Measurements from ENCODE around the gene SLC5A2. TPM values are rescaled to one million over a fixed set of nuclear protein-coding genes. Genes with fewer than 3 reads are reported as not detected.

The SLC5A2 gene
- total RNA-seq, 1 experiment from 2014 or later: 0.11 TPM

DNA sequence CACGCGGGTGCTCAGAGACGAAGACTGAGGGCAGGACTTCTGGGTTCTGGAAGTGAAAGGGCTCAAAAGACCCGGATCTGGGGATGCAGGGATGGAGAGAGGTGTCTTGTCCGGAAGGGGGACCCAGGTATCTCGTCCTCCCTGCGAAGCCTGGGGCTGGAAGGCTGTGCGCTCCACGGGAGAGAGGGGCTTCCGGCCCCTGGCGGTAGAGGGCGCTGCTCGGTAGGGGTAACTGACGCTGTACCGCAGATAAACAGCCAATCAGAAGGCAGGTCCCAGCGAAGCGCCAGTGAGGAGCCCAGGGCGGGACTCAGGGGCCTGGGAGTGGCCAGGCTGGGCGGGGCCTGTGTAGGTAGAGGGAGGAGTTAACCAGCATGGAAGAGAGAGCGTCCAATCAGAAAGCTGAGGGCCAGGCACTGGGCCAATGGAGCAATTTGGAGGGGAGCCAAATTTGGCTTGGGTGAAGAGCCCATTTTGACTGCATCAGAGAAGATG, 10.2 kb upstream of the SLC5A2 start:
- Histone ChIP-seq H3K4me3 (ENCODE audit: low read length) (peak overlapping the region; percentile 73), H3K4me2 (ENCODE audit: low read length) (peak overlapping the region; percentile 85), H3K36me3 (ENCODE audit: low read depth, low read length) (no peaks in the 10 kb centered on the region), H3K9me2 (replicated peaks; ENCODE audit: low read length) (no peaks in the 10 kb centered on the region), H3K79me2 (ENCODE audit: low read length) (no peaks in the 10 kb centered on the region), H4K20me1 (ENCODE audit: low read length) (no peaks in the 10 kb centered on the region), H3K27ac (ENCODE audit: low read length) (no peak overlapping the region), H3K9ac (ENCODE audit: low read length) (peak overlapping the region; percentile 65), H3K4me1 (ENCODE audit: insufficient read depth, low read length) (no peaks in the 10 kb centered on the region; the same call in 1 of the 2 replicates), H3K9me3 (ENCODE audit: low read length) (no peaks in the 10 kb centered on the region), H3K27me3 (ENCODE audit: low read length) (no peaks in the 10 kb centered on the region), H3F3A (ENCODE audit: low read length, unreplicated experiment) (no peaks in the 10 kb centered on the region), H2AFZ (ENCODE audit: low read length) (peak overlapping the region; percentile 91)
- BruUV-seq (replicated peaks): no TSS peak
- ATAC-seq: peak; percentile 81
- intact Hi-C loops (cut with micrococcal nuclease): no loop called here
- ChIA-PET CTCF (no interaction called here), POLR2A (ENCODE audit: unreplicated experiment) (no interaction called here)
- TF ChIP-seq, protein P1, sequence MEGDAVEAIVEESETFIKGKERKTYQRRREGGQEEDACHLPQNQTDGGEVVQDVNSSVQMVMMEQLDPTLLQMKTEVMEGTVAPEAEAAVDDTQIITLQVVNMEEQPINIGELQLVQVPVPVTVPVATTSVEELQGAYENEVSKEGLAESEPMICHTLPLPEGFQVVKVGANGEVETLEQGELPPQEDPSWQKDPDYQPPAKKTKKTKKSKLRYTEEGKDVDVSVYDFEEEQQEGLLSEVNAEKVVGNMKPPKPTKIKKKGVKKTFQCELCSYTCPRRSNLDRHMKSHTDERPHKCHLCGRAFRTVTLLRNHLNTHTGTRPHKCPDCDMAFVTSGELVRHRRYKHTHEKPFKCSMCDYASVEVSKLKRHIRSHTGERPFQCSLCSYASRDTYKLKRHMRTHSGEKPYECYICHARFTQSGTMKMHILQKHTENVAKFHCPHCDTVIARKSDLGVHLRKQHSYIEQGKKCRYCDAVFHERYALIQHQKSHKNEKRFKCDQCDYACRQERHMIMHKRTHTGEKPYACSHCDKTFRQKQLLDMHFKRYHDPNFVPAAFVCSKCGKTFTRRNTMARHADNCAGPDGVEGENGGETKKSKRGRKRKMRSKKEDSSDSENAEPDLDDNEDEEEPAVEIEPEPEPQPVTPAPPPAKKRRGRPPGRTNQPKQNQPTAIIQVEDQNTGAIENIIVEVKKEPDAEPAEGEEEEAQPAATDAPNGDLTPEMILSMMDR (conservative IDR thresholded peaks at IDR 0.05; ENCODE audit: low read depth, low read length): peak; percentile 74
- TF ChIP-seq EZH2 (IDR thresholded peaks at IDR 0.05; ENCODE audit: low read length, unreplicated experiment) (no peak), EZH2phosphoT487 (IDR thresholded peaks at IDR 0.05; ENCODE audit: borderline replicate concordance, low read length) (no peak)
- peak; percentile 69 for DNase-seq

DNA sequence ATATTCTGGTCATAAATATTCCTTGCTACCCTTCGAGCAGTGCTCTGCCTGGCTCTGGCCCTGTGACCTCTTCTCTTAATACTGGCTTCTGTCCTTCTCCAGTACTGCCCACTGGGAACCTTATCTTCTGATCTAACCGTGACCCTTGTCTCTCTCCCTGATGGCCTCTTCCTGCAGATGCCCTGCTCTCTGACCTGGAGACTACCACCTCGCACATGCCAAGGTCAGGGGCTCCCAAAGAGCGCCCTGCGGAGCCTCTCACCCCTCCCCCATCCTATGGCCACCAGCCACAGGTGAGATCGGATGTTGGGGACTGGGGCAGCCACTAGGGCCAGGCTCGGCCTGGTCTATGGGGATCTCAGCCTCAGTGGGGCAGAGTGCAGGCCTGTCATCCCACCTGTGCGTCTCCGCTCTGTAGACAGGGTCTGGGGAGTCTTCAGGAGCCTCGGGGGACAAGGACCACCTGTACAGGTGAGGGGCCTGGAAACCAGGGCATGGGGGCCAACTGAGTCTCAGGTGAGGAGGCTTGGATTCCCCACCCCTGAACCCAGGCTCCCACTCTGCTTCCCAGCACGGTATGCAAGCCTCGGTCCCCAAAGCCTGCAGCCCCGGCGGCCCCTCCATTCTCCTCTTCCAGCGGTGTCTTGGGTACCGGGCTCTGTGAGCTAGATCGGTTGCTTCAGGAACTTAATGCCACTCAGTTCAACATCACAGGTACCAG, 9.5 kb upstream of the SLC5A2 start:
- no peaks in the 10 kb centered on the region for H3K36me3 ChIP-seq (ENCODE audit: low read depth, low read length)
- no peak overlapping the region for H3K4me2 ChIP-seq (ENCODE audit: low read length)
- no peaks in the 10 kb centered on the region; the same call in 1 of the 2 replicates for H3K4me1 ChIP-seq (ENCODE audit: insufficient read depth, low read length)
- no peaks in the 10 kb centered on the region for H3K9me3 ChIP-seq (ENCODE audit: low read length)
- no peak overlapping the region for H3K9ac ChIP-seq (ENCODE audit: low read length)
- intact Hi-C loops (cut with micrococcal nuclease): no loop called here
- H3K9me2 ChIP-seq (replicated peaks; ENCODE audit: low read length): no peaks in the 10 kb centered on the region
- BruUV-seq (replicated peaks): no TSS peak
- POLR2A ChIA-PET (ENCODE audit: unreplicated experiment): no interaction called here
- no peaks in the 10 kb centered on the region for H3K27me3 ChIP-seq (ENCODE audit: low read length)
- ATAC-seq: no peak
- H3K4me3 ChIP-seq (ENCODE audit: low read length): no peak overlapping the region
- TF ChIP-seq, protein P1 (conservative IDR thresholded peaks at IDR 0.05; ENCODE audit: low read depth, low read length): no peak
- TF ChIP-seq EZH2 (IDR thresholded peaks at IDR 0.05; ENCODE audit: low read length, unreplicated experiment) (no peak), EZH2phosphoT487 (IDR thresholded peaks at IDR 0.05; ENCODE audit: borderline replicate concordance, low read length) (no peak)
- H3K79me2 ChIP-seq (ENCODE audit: low read length): no peaks in the 10 kb centered on the region
- H3F3A ChIP-seq (ENCODE audit: low read length, unreplicated experiment): no peaks in the 10 kb centered on the region
- H2AFZ ChIP-seq (ENCODE audit: low read length): no peak overlapping the region
- CTCF ChIA-PET: no interaction called here
- H3K27ac ChIP-seq (ENCODE audit: low read length): no peak overlapping the region
- H4K20me1 ChIP-seq (ENCODE audit: low read length): no peaks in the 10 kb centered on the region
- DNase-seq: no peak

DNA sequence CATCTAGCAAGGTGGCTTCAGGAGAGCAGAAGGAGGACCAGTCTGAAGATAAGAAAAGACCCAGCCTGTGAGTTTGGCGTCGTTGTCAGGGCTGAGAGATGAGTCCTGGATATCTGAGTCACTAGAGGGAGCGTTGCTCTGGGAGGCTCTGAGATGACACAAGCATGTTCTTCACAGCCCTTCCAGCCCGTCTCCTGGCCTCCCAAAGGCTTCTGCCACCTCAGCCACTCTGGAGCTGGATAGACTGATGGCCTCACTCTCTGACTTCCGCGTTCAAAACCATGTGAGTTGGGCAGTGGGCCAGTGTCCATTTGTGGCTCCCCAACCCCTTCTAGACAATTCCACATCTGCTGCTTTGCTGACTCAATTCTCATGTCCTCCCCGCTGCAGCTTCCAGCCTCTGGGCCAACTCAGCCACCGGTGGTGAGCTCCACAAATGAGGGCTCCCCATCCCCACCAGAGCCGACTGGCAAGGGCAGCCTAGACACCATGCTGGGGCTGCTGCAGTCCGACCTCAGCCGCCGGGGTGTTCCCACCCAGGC, 8.7 kb upstream of the SLC5A2 start:
- Histone ChIP-seq H3K27ac (ENCODE audit: low read length) (no peak overlapping the region), H3K27me3 (ENCODE audit: low read length) (no peaks in the 10 kb centered on the region), H3K79me2 (ENCODE audit: low read length) (no peaks in the 10 kb centered on the region), H4K20me1 (ENCODE audit: low read length) (no peaks in the 10 kb centered on the region), H3K4me3 (ENCODE audit: low read length) (no peak overlapping the region), H3K9me2 (replicated peaks; ENCODE audit: low read length) (no peaks in the 10 kb centered on the region), H3F3A (ENCODE audit: low read length, unreplicated experiment) (no peaks in the 10 kb centered on the region), H3K4me2 (ENCODE audit: low read length) (no peak overlapping the region), H3K4me1 (ENCODE audit: insufficient read depth, low read length) (no peaks in the 10 kb centered on the region; the same call in 1 of the 2 replicates), H2AFZ (ENCODE audit: low read length) (no peak overlapping the region), H3K36me3 (ENCODE audit: low read depth, low read length) (no peaks in the 10 kb centered on the region), H3K9me3 (ENCODE audit: low read length) (no peaks in the 10 kb centered on the region), H3K9ac (ENCODE audit: low read length) (no peak overlapping the region)
- TF ChIP-seq EZH2 (IDR thresholded peaks at IDR 0.05; ENCODE audit: low read length, unreplicated experiment) (no peak), EZH2phosphoT487 (IDR thresholded peaks at IDR 0.05; ENCODE audit: borderline replicate concordance, low read length) (no peak)
- TF ChIP-seq, protein P1 (conservative IDR thresholded peaks at IDR 0.05; ENCODE audit: low read depth, low read length): no peak
- CTCF ChIA-PET: no interaction called here
- POLR2A ChIA-PET (ENCODE audit: unreplicated experiment): no interaction called here
- DNase-seq (no peak), ATAC-seq (no peak)
- no TSS peak for BruUV-seq (replicated peaks)
- intact Hi-C loops (cut with micrococcal nuclease): no loop called here
